Endodermal cell (in vitro differentiated cells): ENCODE results near the gene TMIGD1. TPM values are rescaled to one million over a fixed set of nuclear protein-coding genes. Genes with fewer than 3 reads are reported as not detected.

ENCODE experiments used
- DNase-seq: peaks from one replicate; pipeline ENCODE4 v3.0.0-alpha.2; 2017
- H3K27ac ChIP-seq: 2 replicates; pipeline ENCODE4 v1.5.1; 2013; ENCODE audit warnings: mild to moderate bottlenecking, low read depth, low read length, moderate library complexity
- H3K27me3 ChIP-seq: 2 replicates; pipeline ENCODE4 v1.6.1; 2013; ENCODE audit warnings: mild to moderate bottlenecking, low read length, moderate library complexity; ENCODE audit not compliant: insufficient read depth, control insufficient read depth, poor library complexity, severe bottlenecking
- H3K36me3 ChIP-seq: 2 replicates; pipeline ENCODE4 v1.7.0; 2013; ENCODE audit warnings: mild to moderate bottlenecking, low read length, moderate library complexity; ENCODE audit not compliant: control insufficient read depth, insufficient read depth
- H3K4me1 ChIP-seq: one replicate; pipeline ENCODE4 v1.7.0; 2013; ENCODE audit warnings: low read length; ENCODE audit not compliant: control insufficient read depth, insufficient read depth
- H3K4me3 ChIP-seq: 2 replicates; pipeline ENCODE4 v1.5.1; 2013; ENCODE audit warnings: mild to moderate bottlenecking, low read length, moderate library complexity
- H3K9ac ChIP-seq: 2 replicates; pipeline ENCODE4 v1.6.1; 2013; ENCODE audit warnings: mild to moderate bottlenecking, low read length, moderate library complexity; ENCODE audit not compliant: poor library complexity, severe bottlenecking; ENCODE audit errors: extremely low read depth
- H3K9me3 ChIP-seq: 2 replicates; pipeline ENCODE4 v1.6.1; 2013; ENCODE audit warnings: mild to moderate bottlenecking, low read length, moderate library complexity; ENCODE audit not compliant: control insufficient read depth
- H3K27ac Mint-ChIP-seq: 2 replicates; pipeline ENCODE4 v1.8.0; 2020; ENCODE audit warnings: mixed read lengths
- H3K27me3 Mint-ChIP-seq: 2 replicates; pipeline ENCODE4 v1.8.0; 2021; ENCODE audit warnings: mild to moderate bottlenecking, mixed read lengths; ENCODE audit not compliant: insufficient read depth
- H3K36me3 Mint-ChIP-seq: 2 replicates; pipeline ENCODE4 v1.8.0; 2020; ENCODE audit warnings: low read depth, mixed read lengths
- H3K4me1 Mint-ChIP-seq: 2 replicates; pipeline ENCODE4 v1.8.0; 2020; ENCODE audit warnings: mixed read lengths
- H3K4me3 Mint-ChIP-seq: 2 replicates; pipeline ENCODE4 v1.8.0; 2020; ENCODE audit warnings: mild to moderate bottlenecking, moderate library complexity, mixed read lengths
- H3K9me3 Mint-ChIP-seq: 2 replicates; pipeline ENCODE4 v1.8.0; 2020; ENCODE audit warnings: mild to moderate bottlenecking, mixed read lengths
- CTCF ChIP-seq: fragments of 200-600 bp; sonication (generic); conservative IDR thresholded peaks from 2 replicates; pipeline ENCODE4 v1.5.0; 2021; ENCODE audit warnings: antibody characterized with exemption, mild to moderate bottlenecking
- WGBS, 2 experiments: methylation state at CpG; one replicate each; pipeline versions ENCODE4 v1.1.5 to v1.1.7; 2013; ENCODE audit warnings: missing lambda C conversion rate in 2 of 2, mixed read lengths in 1 of 2; ENCODE audit not compliant: insufficient coverage in 1 of 2, insufficient read length in 1 of 2; 5-methylcytosine and 5-hydroxymethylcytosine counted together
- total RNA-seq, 2 donors: library from RNA; stranded (reverse); fragmentation: NEBNext Ultra II Directional in 1 of 2; extraction: Animal tissue kit (Norgen Biotek cat#: 25700) in 1 of 2; gene quantifications; 2 replicates in 1 of 2; 3 replicates in 1 of 2; pipeline ENCODE4 v1.2.1, GENCODE V29; 2021

Gene TMIGD1
- total RNA-seq, 2 donors from 2014 or later = not detected

GRCh38 chr17:30337393-30337999, 3.6 kb upstream of the TMIGD1 start:
- WGBS, 2 experiments = 100% methylated on average over 1 of the region's 1 CpG

GRCh38 chr17:30336369-30337171, 2.7 kb upstream of the TMIGD1 start:
- Histone ChIP-seq H3K4me3 (no peak overlapping the region), H3K9ac (no peak overlapping the region), H3K36me3 (no peaks in the 10 kb centered on the region), H3K27me3 (no peaks in the 10 kb centered on the region), H3K9me3 (no peaks in the 10 kb centered on the region), H3K27ac (no peak overlapping the region), H3K4me1 (peaks cover 6% of the 10 kb centered on the region)
- H3K4me1 Mint-ChIP-seq = peaks cover 13% of the 10 kb centered on the region
- peak; percentile 89 for DNase-seq
- no peaks in the 10 kb centered on the region for H3K36me3 Mint-ChIP-seq
- 44 to 59% methylated on average over 5 to 8 of the region's 8 CpGs for WGBS, 2 experiments
- H3K4me3 Mint-ChIP-seq = no peak overlapping the region
- no peak overlapping the region for H3K27ac Mint-ChIP-seq
- no peaks in the 10 kb centered on the region for H3K27me3 Mint-ChIP-seq
- TF ChIP-seq CTCF = peak; percentile 88
- no peaks in the 10 kb centered on the region for H3K9me3 Mint-ChIP-seq

More at GRCh38 chr17:30337393-30337999, 3.6 kb upstream of the TMIGD1 start:
- Histone ChIP-seq H3K36me3 (no peaks in the 10 kb centered on the region), H3K9me3 (no peaks in the 10 kb centered on the region), H3K4me1 (peaks cover 6% of the 10 kb centered on the region), H3K27ac (no peak overlapping the region), H3K4me3 (no peak overlapping the region), H3K27me3 (no peaks in the 10 kb centered on the region), H3K9ac (no peak overlapping the region)
- no peaks in the 10 kb centered on the region for H3K27me3 Mint-ChIP-seq
- H3K27ac Mint-ChIP-seq = no peak overlapping the region
- no peak overlapping the region for H3K4me3 Mint-ChIP-seq
- no peaks in the 10 kb centered on the region for H3K9me3 Mint-ChIP-seq
- peaks cover 13% of the 10 kb centered on the region for H3K4me1 Mint-ChIP-seq
- no peaks in the 10 kb centered on the region for H3K36me3 Mint-ChIP-seq
- TF ChIP-seq CTCF = no peak
- no peak for DNase-seq

GRCh38 chr17:30334421-30334820, 564 bp upstream of the TMIGD1 start:
- DNase-seq = no peak
- no peaks in the 10 kb centered on the region for H3K27me3 Mint-ChIP-seq
- Histone ChIP-seq H3K9me3 (no peaks in the 10 kb centered on the region), H3K27ac (no peak overlapping the region), H3K4me3 (no peak overlapping the region), H3K4me1 (no peaks in the 10 kb centered on the region), H3K36me3 (no peaks in the 10 kb centered on the region), H3K9ac (no peak overlapping the region), H3K27me3 (no peaks in the 10 kb centered on the region)
- H3K4me3 Mint-ChIP-seq = no peak overlapping the region
- TF ChIP-seq CTCF = no peak
- H3K9me3 Mint-ChIP-seq = no peaks in the 10 kb centered on the region
- H3K4me1 Mint-ChIP-seq = no peaks in the 10 kb centered on the region
- no peaks in the 10 kb centered on the region for H3K36me3 Mint-ChIP-seq
- WGBS, 2 experiments = 95% methylated on average over 4 of the region's 4 CpGs; no CpG with 5 or more reads in 1 of the 2 experiments
- no peak overlapping the region for H3K27ac Mint-ChIP-seq
